Measurements from ENCODE around the gene PIERCE2.

DNA sequence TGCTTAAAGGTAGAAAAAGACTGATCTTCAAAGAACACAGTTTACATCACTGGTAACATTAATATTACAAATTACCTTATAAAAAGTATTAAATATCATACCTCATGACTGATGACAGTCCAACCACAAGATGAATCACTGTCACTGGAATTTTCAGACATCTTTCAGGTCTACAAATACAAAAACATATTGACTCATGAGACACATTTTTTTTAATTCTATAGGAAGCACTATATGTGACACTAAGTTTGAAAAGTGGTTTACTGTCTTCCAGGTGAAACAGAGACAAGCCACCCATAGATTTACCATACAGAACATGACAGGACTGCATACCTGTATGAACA is 19.1 kb upstream of the PIERCE2 start:
- TF ChIP-seq CTCF (IDR thresholded peaks at IDR 0.05; ENCODE audit: poor library complexity) (no peak), EZH2phosphoT487 (IDR thresholded peaks at IDR 0.05; ENCODE audit: low read depth, severe bottlenecking, unreplicated experiment) (no peak)
